ENCODE results near the gene LRRC55.

The LRRC55 gene, protein sequence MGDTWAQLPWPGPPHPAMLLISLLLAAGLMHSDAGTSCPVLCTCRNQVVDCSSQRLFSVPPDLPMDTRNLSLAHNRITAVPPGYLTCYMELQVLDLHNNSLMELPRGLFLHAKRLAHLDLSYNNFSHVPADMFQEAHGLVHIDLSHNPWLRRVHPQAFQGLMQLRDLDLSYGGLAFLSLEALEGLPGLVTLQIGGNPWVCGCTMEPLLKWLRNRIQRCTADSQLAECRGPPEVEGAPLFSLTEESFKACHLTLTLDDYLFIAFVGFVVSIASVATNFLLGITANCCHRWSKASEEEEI

DNA sequence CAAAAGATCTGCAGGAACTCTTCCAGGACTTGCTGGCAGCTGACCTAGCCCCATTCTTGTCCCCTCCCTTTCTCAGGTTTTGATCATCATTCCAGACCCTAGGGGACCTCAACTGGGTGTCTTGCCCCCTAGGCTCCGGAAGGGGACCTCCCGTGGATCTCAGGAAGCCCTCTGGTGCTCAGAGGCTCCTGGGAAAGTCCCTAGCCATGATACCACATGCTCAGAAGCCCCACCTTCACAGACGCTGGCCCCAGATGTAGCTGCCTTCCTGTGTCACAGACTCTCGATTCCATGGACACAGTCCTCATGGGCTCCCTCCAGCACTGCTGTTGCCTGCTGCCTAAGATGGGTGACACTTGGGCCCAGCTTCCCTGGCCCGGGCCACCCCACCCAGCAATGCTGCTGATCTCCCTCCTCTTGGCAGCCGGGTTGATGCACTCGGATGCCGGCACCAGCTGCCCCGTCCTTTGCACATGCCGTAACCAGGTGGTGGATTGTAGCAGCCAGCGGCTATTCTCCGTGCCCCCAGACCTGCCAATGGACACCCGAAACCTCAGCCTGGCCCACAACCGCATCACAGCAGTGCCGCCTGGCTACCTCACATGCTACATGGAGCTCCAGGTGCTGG, at the start of gene LRRC55:
Gene LRRC55 (plus strand): TSS at position 276 of the 628 bp plus-strand sequence. CDS start 70 bp downstream, at position 346.
- no peak for DNase-seq

DNA sequence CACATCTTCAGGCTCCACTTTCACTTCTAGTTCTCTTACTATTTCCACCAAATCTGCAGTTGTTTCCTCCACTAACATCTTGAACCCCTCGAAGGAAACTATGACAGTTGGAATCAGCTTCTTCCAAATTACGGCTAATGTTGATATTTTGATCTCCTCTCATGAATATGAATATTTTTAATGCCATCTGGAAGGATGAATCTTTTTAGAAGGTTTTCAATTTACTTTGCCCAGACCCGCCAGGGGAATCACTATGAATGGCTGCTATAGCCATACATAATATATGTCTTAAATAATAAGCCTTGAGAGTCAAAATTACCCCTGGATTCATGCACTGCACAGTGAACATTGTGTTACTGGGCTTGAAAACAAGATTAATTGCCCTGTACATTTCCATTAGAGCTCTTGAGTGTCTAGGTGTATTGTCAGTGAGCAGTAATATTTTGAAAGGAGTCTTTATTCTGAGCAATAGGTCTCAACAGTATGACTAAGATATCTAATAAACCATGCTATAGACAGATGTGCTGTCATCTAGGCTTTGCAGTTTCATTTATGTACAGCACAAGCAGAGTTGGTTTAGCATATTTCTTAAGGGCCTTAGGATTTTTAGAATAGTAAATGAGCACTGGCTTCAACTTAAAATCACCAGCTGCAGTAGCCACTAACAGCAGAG, 48.3 kb upstream of the LRRC55 start:
- DNase-seq, result no peak

- no peak for DNase-seq
Observed at GRCh38 chr11:57134284-57134683, 47.5 kb upstream of the LRRC55 start.

DNA sequence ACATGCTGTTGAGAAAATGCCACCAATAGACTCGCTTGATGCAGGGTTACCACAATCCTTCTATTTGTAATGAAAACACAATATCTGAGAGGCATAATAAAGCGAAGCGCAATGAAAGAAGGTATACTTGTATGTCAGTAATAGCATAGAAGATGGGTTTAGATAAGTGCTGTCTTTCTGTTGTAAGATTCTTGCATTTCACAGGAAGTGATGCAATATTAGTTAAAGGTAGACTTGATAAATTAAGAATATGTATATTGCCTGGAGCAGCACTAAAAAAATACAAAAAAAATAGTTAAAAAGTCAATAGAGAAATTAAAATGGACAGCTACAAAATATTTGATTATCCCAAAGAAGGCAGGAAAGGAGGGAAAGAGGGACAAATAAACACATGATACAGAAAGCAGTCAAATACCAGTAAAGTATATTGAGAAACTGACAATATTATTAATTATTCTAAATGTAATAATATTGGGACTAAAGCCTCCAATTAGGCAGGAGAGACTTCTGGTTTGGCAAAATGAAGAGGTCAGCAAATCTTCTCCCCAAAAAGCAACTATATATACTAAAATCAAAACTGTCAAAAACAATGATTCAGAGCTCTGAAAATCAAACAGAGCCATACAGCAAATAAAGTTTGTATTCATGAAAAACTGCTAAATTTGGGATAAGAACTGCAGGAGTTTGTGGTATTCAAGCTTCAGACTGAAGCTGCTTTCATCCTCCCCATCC, 46.6 kb upstream of the LRRC55 start:
- no peak for DNase-seq

DNA sequence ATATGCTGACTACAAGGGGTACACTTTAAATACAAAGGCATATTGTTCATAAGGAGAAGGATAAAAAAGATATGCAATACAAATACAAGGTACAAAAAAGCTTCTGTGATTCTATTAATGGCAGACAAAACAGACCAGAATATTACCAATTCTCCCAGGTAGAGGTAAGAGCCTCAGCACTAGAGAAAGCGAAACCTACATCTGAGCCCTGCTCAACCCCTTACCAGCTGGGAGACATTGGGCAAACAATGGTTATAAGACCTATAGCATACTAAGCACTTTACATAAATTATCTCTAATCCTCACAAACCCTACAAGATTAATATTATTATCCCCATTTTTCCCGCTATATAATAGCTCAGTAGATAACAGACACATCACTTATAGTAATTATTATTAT, 41.2 kb upstream of the LRRC55 start:
- DNase-seq, result no peak

- no peak for DNase-seq
Observed at GRCh38 chr11:57143459-57143858, 38.3 kb upstream of the LRRC55 start.

GRCh38 chr11:57144075-57144474, 37.7 kb upstream of the LRRC55 start:
- no peak for DNase-seq

DNA sequence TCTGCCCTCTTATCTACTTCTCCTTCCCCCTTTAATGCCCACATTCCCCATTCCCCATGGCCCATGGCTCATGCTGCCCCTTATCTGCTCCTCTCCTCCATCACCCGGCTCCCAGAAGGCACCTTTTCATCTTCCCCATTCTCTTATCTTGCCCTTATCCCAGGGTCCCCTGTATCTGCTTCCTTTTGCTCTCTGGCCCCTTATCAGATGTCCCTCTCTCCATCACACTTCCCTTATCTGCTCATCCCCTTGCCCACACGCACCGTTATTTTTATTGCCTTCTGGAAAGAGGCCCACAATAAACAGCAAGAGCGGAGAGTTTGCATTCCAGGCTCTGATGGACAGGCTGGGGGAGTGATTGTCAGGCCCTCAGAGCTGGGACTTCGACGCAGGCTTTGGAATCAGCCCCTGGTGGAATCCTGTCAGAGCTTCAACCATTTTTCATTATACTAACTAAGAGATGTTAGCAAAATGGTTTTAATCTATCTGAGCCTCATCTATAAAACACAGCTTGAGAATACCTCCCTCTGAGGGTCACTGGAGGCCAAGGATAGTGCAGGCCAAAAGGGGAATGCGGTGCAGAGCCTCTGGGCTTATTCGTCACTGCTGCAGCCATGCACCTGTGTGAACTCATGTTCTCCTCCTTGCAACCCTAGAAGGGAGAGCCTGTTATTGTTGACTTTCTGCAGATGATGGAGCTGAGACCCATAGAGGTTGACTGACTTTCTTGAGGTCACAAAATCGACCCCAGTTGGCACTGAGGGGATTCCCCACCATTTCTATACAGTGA, 37.0 kb upstream of the LRRC55 start:
- no peak for DNase-seq

GRCh38 chr11:57146301-57146700, 35.5 kb upstream of the LRRC55 start:
- no peak for DNase-seq

DNA sequence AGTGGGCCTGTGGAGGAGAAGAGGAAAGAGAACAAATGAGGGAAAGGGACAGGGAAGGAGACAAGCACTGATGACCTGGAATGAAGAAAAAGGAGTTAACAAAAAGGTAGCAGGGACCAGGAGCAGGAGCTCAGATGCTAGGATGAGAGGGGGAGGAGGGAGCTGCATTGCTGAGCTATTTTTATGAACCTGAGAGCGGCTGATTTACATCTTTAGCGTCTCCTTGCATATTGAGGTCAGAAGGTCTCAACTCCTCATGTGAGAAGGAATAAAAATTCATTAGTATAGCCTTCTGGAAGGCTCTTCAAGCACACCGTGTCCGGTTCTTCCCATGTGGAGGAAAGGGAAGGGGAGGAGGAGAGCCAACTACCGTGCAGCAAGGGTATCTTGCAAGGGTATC, 33.1 kb upstream of the LRRC55 start:
- no peak for DNase-seq

GRCh38 chr11:57150454-57150917, 31.3 kb upstream of the LRRC55 start:
- no peak for DNase-seq

- DNase-seq, result no peak
Observed at GRCh38 chr11:57152134-57152533, 29.6 kb upstream of the LRRC55 start.

DNA sequence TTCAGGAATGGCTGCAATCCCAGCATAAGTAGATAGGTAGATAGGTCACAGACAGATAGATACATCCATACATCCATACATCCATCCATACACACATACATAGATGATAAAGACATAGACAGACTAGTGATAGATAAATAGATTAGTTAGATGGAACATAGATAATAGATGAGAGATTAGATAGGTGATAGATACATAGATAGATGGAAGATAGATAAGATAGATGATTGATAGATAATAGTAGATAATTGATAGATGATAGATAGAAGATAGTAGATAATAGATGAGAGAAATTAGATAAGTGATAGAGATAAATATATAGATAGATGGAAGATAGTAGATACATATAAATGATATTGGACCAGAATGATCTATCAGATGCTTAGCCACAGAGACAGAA, 28.3 kb upstream of the LRRC55 start:
- DNase-seq, result no peak

DNA sequence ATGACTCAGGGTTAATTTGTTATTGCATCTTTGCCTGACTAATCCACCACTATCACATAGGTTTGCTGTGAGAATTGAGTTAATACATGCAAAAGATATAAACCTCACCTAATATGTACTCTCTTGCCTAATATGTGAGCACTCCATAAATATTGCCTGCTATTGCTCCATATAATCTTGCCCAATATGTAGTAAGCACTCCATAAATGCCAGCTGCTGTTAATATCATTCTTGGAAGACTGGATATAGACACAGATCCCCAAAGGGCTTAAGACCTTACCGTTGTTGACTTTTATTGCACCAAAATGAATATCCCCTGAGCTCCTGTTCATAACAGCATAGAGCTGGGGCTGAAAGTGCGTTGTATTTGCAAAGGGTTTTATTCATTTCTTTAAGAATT, 27.0 kb upstream of the LRRC55 start:
- DNase-seq, result no peak

- no peak for DNase-seq
Observed at GRCh38 chr11:57155400-57155799, 26.4 kb upstream of the LRRC55 start.

DNA sequence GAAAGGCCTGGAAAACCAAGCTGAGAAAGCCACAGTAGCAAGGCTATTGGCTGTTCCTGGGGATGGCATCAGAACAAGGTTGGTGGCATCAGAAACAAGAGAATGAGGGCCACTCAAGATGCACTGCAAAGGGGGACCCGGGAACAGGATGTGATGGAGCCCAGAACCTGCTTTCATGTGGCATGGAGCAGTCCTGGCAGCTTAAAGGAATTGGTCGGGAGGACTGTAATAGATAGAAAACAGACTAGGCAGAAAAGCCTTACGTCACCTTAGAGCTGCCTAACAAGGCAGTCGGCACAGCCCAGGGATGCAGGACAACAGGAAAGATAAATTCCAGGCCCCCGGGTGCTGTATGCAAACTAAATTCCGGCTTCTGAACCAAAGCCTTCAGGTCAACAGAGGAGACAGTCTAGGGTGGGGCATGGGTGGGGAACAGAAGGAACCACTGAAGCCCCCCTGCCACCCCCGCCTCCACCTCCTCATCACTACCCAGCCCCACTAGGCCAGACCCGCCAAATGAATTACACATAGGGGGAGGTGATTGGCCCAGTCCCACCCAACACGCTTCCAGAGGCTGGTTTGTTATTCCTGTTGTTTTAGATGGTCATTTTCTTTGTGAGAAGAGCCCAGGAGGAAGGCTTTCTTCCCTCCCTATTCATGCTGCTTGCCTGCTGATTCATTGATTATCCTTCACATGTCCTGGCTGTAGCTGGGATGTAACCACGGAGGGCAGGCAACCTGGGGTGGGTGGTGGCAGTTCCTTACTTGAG, 25.7 kb upstream of the LRRC55 start:
- DNase-seq, result no peak

DNA sequence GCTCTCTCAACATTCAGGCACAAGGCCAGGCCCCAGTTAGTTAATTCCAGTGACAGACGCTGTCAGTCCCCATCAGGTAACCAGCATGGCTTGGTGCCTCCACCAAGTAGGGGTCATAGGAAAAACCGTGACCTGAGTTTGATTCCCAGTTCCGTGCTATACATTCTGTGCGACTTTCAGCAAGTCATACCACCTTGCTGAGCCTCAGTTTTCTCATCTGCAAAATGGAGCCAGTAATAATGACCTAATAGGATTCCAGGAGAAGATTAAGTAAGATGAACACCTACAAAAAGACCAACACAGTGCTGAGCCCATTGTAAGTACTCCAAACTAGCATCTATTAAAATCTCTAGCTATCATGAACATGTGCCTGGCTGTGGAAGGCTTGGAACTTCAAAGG, 24.8 kb upstream of the LRRC55 start:
- DNase-seq, result no peak

- no peak for DNase-seq
Observed at GRCh38 chr11:57157624-57158023, 24.1 kb upstream of the LRRC55 start.

- no peak for DNase-seq
Observed at GRCh38 chr11:57158180-57158579, 23.6 kb upstream of the LRRC55 start.

DNA sequence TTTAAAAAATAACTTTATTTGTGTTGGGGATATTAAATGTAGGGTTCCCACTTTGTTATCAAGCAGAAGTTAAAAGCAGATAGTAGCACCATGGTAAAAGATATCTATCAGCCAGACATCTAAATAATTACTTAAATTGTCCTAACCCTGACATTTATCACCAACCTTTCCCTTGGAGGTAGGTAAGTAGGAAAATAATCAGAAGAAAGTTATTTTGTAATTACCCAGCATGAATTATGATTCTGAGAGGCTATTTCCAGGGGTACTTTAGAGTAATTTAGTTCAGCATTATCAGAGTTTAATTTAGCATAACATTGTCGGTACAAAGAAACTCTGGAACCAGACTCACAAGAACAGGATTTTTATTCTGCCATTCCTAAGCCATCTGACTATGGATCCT, 23.2 kb upstream of the LRRC55 start:
- DNase-seq, result no peak

DNA sequence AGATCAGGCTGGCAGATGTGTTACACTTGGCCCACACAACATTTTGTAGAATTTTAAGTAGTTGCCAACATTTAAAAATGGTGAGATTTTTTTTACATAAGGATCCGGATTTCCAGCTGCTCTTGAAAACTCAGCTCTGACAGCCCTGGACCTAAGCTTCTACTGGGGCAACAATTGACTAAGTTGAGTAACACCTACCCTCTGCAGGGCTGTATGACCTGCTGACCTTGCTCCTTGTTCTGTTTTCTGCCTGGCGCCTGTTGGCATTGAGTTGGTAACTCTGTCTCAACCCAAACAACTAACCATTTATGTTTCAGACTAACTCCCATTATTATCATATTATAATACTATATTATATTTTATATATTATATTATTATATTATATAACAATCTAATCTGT, 21.1 kb upstream of the LRRC55 start:
- DNase-seq, result no peak

GRCh38 chr11:57161351-57161750, 20.4 kb upstream of the LRRC55 start:
- DNase-seq, result no peak

Data from AML-193 (cell line).